B cell (primary cell): ENCODE results near the gene TNFRSF9.

Experiments
- CTCF ChIP-seq: fragments of 200-600 bp; IDR thresholded peaks from one replicate; pipeline ENCODE4 v1.8.0; 2022; ENCODE audit warnings: antibody characterized with exemption, mild to moderate bottlenecking
- EZH2 ChIP-seq: IDR thresholded peaks from 2 replicates; pipeline ENCODE4 v1.6.1; 2012; ENCODE audit warnings: borderline replicate concordance, low read depth, mild to moderate bottlenecking, moderate library complexity, low read length; ENCODE audit not compliant: insufficient read depth, poor library complexity, severe bottlenecking

DNA sequence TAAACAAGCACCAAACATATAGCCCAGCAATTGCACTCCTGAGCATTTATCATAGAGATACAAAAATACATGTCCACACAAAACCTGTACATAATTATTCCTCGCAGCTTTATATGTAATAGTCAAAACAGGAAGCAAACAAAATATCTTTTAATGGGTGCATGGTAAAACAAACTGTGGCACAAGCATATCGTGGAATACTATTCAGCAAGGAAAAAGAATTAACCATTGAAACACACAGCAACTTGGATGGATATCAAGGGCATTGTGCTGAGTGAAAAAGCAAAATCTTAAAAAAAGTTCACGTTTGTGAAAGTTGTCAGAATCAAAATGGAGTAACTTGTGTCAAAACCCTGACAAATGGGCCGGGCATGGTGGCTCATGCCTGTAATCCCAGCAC lies 12.4 kb downstream of the TNFRSF9 start:
- TF ChIP-seq EZH2: no peak
- no peak for TF ChIP-seq CTCF
